GM23338 (cell line): ENCODE results near the gene SKIC8.

Experiments
- REST ChIP-seq: IDR thresholded peaks from one replicate; pipeline ENCODE4 v1.6.1; 2018; ENCODE audit warnings: antibody characterized with exemption; ENCODE audit not compliant: unreplicated experiment
- TF ChIP-seq, protein P1 (sequence below), 2 experiments: fragments of 200-600 bp in 1 of 2; sonication (generic) in 1 of 2; conservative IDR thresholded peaks; 2 replicates each; pipeline versions ENCODE4 v1.5.1 to v1.6.1; 2016 to 2017; ENCODE audit warnings: antibody characterized with exemption in 2 of 2, low read depth in 2 of 2, mild to moderate bottlenecking in 2 of 2, moderate library complexity in 1 of 2
- TF ChIP-seq, protein P2 (sequence below): IDR thresholded peaks from 2 replicates; pipeline ENCODE4 v1.6.1; 2016; ENCODE audit warnings: antibody characterized with exemption

GRCh38 chr15:78321786-78322185, 22.4 kb upstream of the SKIC8 start:
- no peak for TF ChIP-seq REST
- TF ChIP-seq, protein P1, sequence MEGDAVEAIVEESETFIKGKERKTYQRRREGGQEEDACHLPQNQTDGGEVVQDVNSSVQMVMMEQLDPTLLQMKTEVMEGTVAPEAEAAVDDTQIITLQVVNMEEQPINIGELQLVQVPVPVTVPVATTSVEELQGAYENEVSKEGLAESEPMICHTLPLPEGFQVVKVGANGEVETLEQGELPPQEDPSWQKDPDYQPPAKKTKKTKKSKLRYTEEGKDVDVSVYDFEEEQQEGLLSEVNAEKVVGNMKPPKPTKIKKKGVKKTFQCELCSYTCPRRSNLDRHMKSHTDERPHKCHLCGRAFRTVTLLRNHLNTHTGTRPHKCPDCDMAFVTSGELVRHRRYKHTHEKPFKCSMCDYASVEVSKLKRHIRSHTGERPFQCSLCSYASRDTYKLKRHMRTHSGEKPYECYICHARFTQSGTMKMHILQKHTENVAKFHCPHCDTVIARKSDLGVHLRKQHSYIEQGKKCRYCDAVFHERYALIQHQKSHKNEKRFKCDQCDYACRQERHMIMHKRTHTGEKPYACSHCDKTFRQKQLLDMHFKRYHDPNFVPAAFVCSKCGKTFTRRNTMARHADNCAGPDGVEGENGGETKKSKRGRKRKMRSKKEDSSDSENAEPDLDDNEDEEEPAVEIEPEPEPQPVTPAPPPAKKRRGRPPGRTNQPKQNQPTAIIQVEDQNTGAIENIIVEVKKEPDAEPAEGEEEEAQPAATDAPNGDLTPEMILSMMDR (conservative IDR thresholded peaks at IDR 0.05; ENCODE audit: low read depth in 2 of 2), result no peak
- TF ChIP-seq, protein P2, sequence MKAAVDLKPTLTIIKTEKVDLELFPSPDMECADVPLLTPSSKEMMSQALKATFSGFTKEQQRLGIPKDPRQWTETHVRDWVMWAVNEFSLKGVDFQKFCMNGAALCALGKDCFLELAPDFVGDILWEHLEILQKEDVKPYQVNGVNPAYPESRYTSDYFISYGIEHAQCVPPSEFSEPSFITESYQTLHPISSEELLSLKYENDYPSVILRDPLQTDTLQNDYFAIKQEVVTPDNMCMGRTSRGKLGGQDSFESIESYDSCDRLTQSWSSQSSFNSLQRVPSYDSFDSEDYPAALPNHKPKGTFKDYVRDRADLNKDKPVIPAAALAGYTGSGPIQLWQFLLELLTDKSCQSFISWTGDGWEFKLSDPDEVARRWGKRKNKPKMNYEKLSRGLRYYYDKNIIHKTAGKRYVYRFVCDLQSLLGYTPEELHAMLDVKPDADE, result no peak
